GM12878 (cell line): Measurements from ENCODE around the gene PLGRKT. TPM values are rescaled to one million over a fixed set of nuclear protein-coding genes. Genes with fewer than 3 reads are reported as not detected.

Experiments
- CHD4 ChIP-seq: fragments of 200-600 bp; sonication (generic); IDR thresholded peaks from 2 replicates; pipeline ENCODE4 v1.6.1; 2016; ENCODE audit warnings: mild to moderate bottlenecking
- CTCF ChIP-seq, 3 experiments: IDR thresholded peaks in 2 of 3; conservative IDR thresholded peaks in 1 of 3; 2 replicates each; pipeline ENCODE4 v1.5.1; 2011; ENCODE audit warnings: low read depth in 3 of 3, low read length in 3 of 3, mild to moderate bottlenecking in 3 of 3, control low read depth in 2 of 3, moderate library complexity in 2 of 3, inconsistent platforms in 1 of 3, mixed read lengths in 1 of 3; ENCODE audit not compliant: control insufficient read depth in 2 of 3, insufficient read depth in 1 of 3; ENCODE audit errors: extremely low read depth in 1 of 3
- DPF2 ChIP-seq: fragments of 450-650 bp; IDR thresholded peaks from 2 replicates; pipeline ENCODE4 v1.6.1; 2017; ENCODE audit warnings: mild to moderate bottlenecking
- E2F4 ChIP-seq: IDR thresholded peaks from 2 replicates; pipeline ENCODE4 v1.6.1; 2012; ENCODE audit warnings: low read depth, low read length, improper control_type of control experiment
- EP300 ChIP-seq, 2 experiments: fragments of 150-350 bp in 1 of 2; IDR thresholded peaks; 2 replicates each; pipeline ENCODE4 v1.6.1; 2011 to 2012; ENCODE audit warnings: low read depth in 2 of 2, low read length in 2 of 2, borderline replicate concordance in 1 of 2, improper control_type of control experiment in 1 of 2, inconsistent platforms in 1 of 2; ENCODE audit not compliant: control insufficient read depth in 1 of 2
- ESRRA ChIP-seq: IDR thresholded peaks from 2 replicates; pipeline ENCODE4 v1.6.1; 2012; ENCODE audit warnings: mild to moderate bottlenecking, low read length, improper control_type of control experiment
- GABPA ChIP-seq: IDR thresholded peaks from 2 replicates; pipeline ENCODE4 v1.6.1; 2014; ENCODE audit warnings: antibody characterized with exemption, low read depth, mild to moderate bottlenecking, inconsistent platforms
- HDGF ChIP-seq: fragments of 450-650 bp; IDR thresholded peaks from 2 replicates; pipeline ENCODE4 v1.6.1; 2016; ENCODE audit warnings: antibody characterized with exemption
- IRF4 ChIP-seq: IDR thresholded peaks from 2 replicates; pipeline ENCODE4 v1.6.1; 2011; ENCODE audit warnings: low read depth, low read length
- KDM1A ChIP-seq: fragments of 200-600 bp; sonication (generic); IDR thresholded peaks from 2 replicates; pipeline ENCODE4 v1.6.1; 2016; ENCODE audit warnings: borderline replicate concordance
- LARP7 ChIP-seq: fragments of 450-650 bp; IDR thresholded peaks from 2 replicates; pipeline ENCODE4 v1.6.1; 2017; ENCODE audit warnings: mild to moderate bottlenecking
- NBN ChIP-seq: fragments of 450-650 bp; IDR thresholded peaks from 2 replicates; pipeline ENCODE4 v1.6.1; 2016
- NFXL1 ChIP-seq: fragments of 450-650 bp; IDR thresholded peaks from 2 replicates; pipeline ENCODE4 v1.6.1; 2017; ENCODE audit warnings: antibody characterized with exemption, mild to moderate bottlenecking, borderline replicate concordance
- NR2F1 ChIP-seq: fragments of 450-650 bp; conservative IDR thresholded peaks from 2 replicates; pipeline ENCODE4 v1.6.1; 2017; ENCODE audit warnings: mild to moderate bottlenecking
- PAX8 ChIP-seq: fragments of 450-650 bp; IDR thresholded peaks from 2 replicates; pipeline ENCODE4 v1.6.1; 2017; ENCODE audit warnings: mild to moderate bottlenecking, moderate library complexity
- PML ChIP-seq: IDR thresholded peaks from 2 replicates; pipeline ENCODE4 v1.6.1; 2012; ENCODE audit warnings: low read length, inconsistent platforms
- POLR2A ChIP-seq: IDR thresholded peaks from 2 replicates; pipeline ENCODE4 v1.6.1; 2011; ENCODE audit warnings: low read depth, mild to moderate bottlenecking, low read length
- POLR2AphosphoS5 ChIP-seq: IDR thresholded peaks from 2 replicates; pipeline ENCODE4 v1.6.1; 2011; ENCODE audit warnings: mild to moderate bottlenecking, low read length, inconsistent platforms
- RAD51 ChIP-seq: fragments of 450-650 bp; IDR thresholded peaks from 2 replicates; pipeline ENCODE4 v1.6.1; 2016; ENCODE audit warnings: moderate library complexity, mild to moderate bottlenecking, inconsistent platforms
- RELA ChIP-seq: fragments of 450-650 bp; IDR thresholded peaks from 2 replicates; pipeline ENCODE4 v1.8.0; 2014; ENCODE audit warnings: borderline replicate concordance; ENCODE audit not compliant: partially characterized antibody
- RUNX3 ChIP-seq: IDR thresholded peaks from 2 replicates; pipeline ENCODE4 v1.6.1; 2012; ENCODE audit warnings: low read length, inconsistent platforms
- SMAD5 ChIP-seq: IDR thresholded peaks from 2 replicates; pipeline ENCODE4 v1.6.1; 2016; ENCODE audit warnings: antibody characterized with exemption, low read depth
- SMARCA5 ChIP-seq: fragments of 450-650 bp; IDR thresholded peaks from 2 replicates; pipeline ENCODE4 v1.6.1; 2017; ENCODE audit warnings: mild to moderate bottlenecking
- SRF ChIP-seq, 2 experiments: IDR thresholded peaks; 2 replicates each; pipeline ENCODE4 v1.6.1; 2011; ENCODE audit warnings: low read depth in 2 of 2, low read length in 2 of 2, mild to moderate bottlenecking in 1 of 2, moderate library complexity in 1 of 2
- SUZ12 ChIP-seq: fragments of 200-600 bp; sonication (generic); IDR thresholded peaks from one replicate; pipeline ENCODE4 v1.6.1; 2018; ENCODE audit warnings: antibody characterized with exemption, mild to moderate bottlenecking; ENCODE audit not compliant: unreplicated experiment
- WRNIP1 ChIP-seq: IDR thresholded peaks from 2 replicates; pipeline ENCODE4 v1.6.1; 2011; ENCODE audit warnings: low read depth, low read length, improper control_type of control experiment, borderline replicate concordance
- ZNF217 ChIP-seq: fragments of 450-650 bp; IDR thresholded peaks from 2 replicates; pipeline ENCODE4 v1.6.1; 2017; ENCODE audit warnings: antibody characterized with exemption, mild to moderate bottlenecking
- polyA plus RNA-seq, 11 experiments: library from polyadenylated mRNA; depleted of rRNA in 4 of 11; unstranded in 6 of 11; stranded (reverse) in 5 of 11; fragments of >200 nt; fragmentation: Nextera tagmentation in 4 of 11; fragmentation: Illumina TruSeq in 1 of 11; extraction: Ambion mirVana in 4 of 11; extraction: Trizol in 1 of 11; gene quantifications; 1 replicate in 1 of 11; 2 replicates in 10 of 11; pipeline versions ENCODE4 v1.2.1 to v1.2.3, GENCODE V29; 2011 to 2016; ENCODE audit warnings: inconsistent platforms in 2 of 11, missing spikeins in 2 of 11, low read depth in 1 of 11
- total RNA-seq, 4 experiments: library from RNA; depleted of rRNA in 3 of 4; stranded (reverse); fragments of >200 nt in 3 of 4; fragmentation: Illumina TruSeq in 1 of 4; extraction: Trizol in 1 of 4; gene quantifications; 2 replicates each; pipeline versions ENCODE4 v1.2.1 to v1.2.3, GENCODE V29; 2013 to 2021
- TF ChIP-seq, protein P1 (sequence below): IDR thresholded peaks from 2 replicates; pipeline ENCODE4 v1.6.1; 2012; ENCODE audit warnings: low read depth, low read length, improper control_type of control experiment
- TF ChIP-seq, protein P2 (sequence below): fragments of 450-650 bp; formaldehyde crosslinking; IDR thresholded peaks from 2 replicates; pipeline ENCODE4 v1.4.0; 2022; ENCODE audit warnings: mild to moderate bottlenecking, moderate library complexity

Gene PLGRKT
- total and polyA plus RNA-seq, 10 of the 15 experiments (the other 5 are each of a cell fraction or from before 2014, with no cell fraction given), result 25.2 to 72.3 (median 38.4) TPM

GRCh38 chr9:5459289-5459829 is 21.6 kb upstream of the PLGRKT start (continued):
- TF ChIP-seq KDM1A (no peak), GABPA (peak; percentile 47; the same call in 1 of the 2 replicates), SMARCA5 (peak; percentile 75; the same call in 1 of the 2 replicates), RELA (no peak), SMAD5 (no peak), RAD51 (no peak), ZNF217 (peak; percentile 41; the same call in 1 of the 2 replicates), NR2F1 (no peak), CHD4 (no peak), EP300 (IDR thresholded peaks at IDR 0.05; ENCODE audit: borderline replicate concordance in 1 of 2, control insufficient read depth in 1 of 2, low read depth in 2 of 2, low read length in 2 of 2) (peak; percentile 69 to 84; a peak in 2 of 4 replicates), NFXL1 (no peak), RUNX3 (peak; percentile 88), POLR2A (no peak), WRNIP1 (no peak), HDGF (no peak), PAX8 (no peak), ESRRA (no peak), LARP7 (no peak), SUZ12 (no peak), PML (peak; percentile 57; the same call in 1 of the 2 replicates), NBN (no peak), SRF (IDR thresholded peaks at IDR 0.05; ENCODE audit: low read depth in 2 of 2, low read length in 2 of 2) (no peak), E2F4 (no peak), DPF2 (peak; percentile 85), POLR2AphosphoS5 (peak; percentile 72), IRF4 (0 out of 2 replicates have a peak, but pooled peaks have one; percentile 32), CTCF (IDR thresholded peaks at IDR 0.05 in 2 of 3, conservative IDR thresholded peaks at IDR 0.05 in 1 of 3; ENCODE audit: control insufficient read depth in 2 of 3, extremely low read depth in 1 of 3, insufficient read depth in 1 of 3, low read depth in 3 of 3, low read length in 3 of 3) (no peak)
- TF ChIP-seq, protein P1, sequence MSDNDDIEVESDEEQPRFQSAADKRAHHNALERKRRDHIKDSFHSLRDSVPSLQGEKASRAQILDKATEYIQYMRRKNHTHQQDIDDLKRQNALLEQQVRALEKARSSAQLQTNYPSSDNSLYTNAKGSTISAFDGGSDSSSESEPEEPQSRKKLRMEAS, result no peak
- TF ChIP-seq, protein P2, sequence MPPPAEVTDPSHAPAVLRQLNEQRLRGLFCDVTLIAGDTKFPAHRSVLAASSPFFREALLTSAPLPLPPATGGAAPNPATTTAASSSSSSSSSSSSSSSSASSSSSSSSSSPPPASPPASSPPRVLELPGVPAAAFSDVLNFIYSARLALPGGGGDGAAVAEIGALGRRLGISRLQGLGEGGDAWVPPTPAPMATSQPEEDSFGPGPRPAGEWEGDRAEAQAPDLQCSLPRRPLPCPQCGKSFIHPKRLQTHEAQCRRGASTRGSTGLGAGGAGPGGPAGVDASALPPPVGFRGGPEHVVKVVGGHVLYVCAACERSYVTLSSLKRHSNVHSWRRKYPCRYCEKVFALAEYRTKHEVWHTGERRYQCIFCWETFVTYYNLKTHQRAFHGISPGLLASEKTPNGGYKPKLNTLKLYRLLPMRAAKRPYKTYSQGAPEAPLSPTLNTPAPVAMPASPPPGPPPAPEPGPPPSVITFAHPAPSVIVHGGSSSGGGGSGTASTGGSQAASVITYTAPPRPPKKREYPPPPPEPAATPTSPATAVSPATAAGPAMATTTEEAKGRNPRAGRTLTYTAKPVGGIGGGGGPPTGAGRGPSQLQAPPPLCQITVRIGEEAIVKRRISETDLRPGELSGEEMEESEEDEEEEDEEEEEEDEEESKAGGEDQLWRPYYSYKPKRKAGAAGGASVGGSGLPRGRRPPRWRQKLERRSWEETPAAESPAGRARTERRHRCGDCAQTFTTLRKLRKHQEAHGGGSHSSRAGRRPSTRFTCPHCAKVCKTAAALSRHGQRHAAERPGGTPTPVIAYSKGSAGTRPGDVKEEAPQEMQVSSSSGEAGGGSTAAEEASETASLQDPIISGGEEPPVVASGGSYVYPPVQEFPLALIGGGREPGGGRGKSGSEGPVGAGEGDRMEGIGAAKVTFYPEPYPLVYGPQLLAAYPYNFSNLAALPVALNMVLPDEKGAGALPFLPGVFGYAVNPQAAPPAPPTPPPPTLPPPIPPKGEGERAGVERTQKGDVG (CRISPR knock-in tag), result no peak
